Gastroesophageal sphincter (tissue), 4 donors: ENCODE measurements around the gene GLI1. TPM values are rescaled to one million over a fixed set of nuclear protein-coding genes. Genes with fewer than 3 reads are reported as not detected.

ENCODE experiments used
- ATAC-seq: fragments of 150-250 bp; one replicate; pipeline ENCODE4 v1.9.1; 2016; ENCODE audit warnings: mild to moderate bottlenecking, moderate library complexity
- H3K27ac ChIP-seq, 4 donors: fragments of 200-600 bp; sonication (generic) in 3 of 4; 1 replicate in 3 of 4; 2 replicates in 1 of 4; pipeline ENCODE4 v1.5.1; 2016 to 2019
- H3K27me3 ChIP-seq: fragments of 200-600 bp; sonication (generic); one replicate; pipeline ENCODE4 v1.5.1; 2019
- H3K36me3 ChIP-seq, 2 donors: fragments of 200-600 bp; sonication (generic); one replicate each; pipeline ENCODE4 v1.5.1; 2019; ENCODE audit warnings: control low read depth in 1 of 2
- H3K4me1 ChIP-seq, 3 donors: fragments of 200-600 bp; sonication (generic); 1 replicate in 2 of 3; 2 replicates in 1 of 3; pipeline ENCODE4 v1.5.1; 2016 to 2019; ENCODE audit warnings: control low read depth in 2 of 3
- H3K4me3 ChIP-seq, 2 donors: fragments of 200-600 bp; sonication (generic); one replicate each; pipeline ENCODE4 v1.5.1; 2019; ENCODE audit warnings: mild to moderate bottlenecking in 1 of 2, moderate library complexity in 1 of 2
- H3K9me3 ChIP-seq, 3 donors: fragments of 200-600 bp; sonication (generic); one replicate each; pipeline ENCODE4 v1.5.1; 2017 to 2019; ENCODE audit warnings: control low read depth in 2 of 3
- CTCF ChIP-seq, 4 experiments: fragments of 200-600 bp in 2 of 4; fragments of 450-650 bp in 2 of 4; sonication (generic) in 1 of 4; IDR thresholded peaks; one replicate each; pipeline ENCODE4 v1.5.1; 2017 to 2019; ENCODE audit warnings: antibody characterized with exemption in 4 of 4, mild to moderate bottlenecking in 2 of 4, moderate library complexity in 2 of 4
- EP300 ChIP-seq: sonication (generic); formaldehyde crosslinking; IDR thresholded peaks from one replicate; pipeline ENCODE4 v1.6.1; 2017; ENCODE audit warnings: antibody characterized with exemption, mild to moderate bottlenecking
- POLR2A ChIP-seq, 2 donors: fragments of 450-650 bp; IDR thresholded peaks; one replicate each; pipeline ENCODE4 v1.6.1; 2017; ENCODE audit warnings: antibody characterized with exemption in 2 of 2, mild to moderate bottlenecking in 2 of 2, moderate library complexity in 1 of 2
- POLR2AphosphoS5 ChIP-seq: sonication (generic); formaldehyde crosslinking; IDR thresholded peaks from one replicate; pipeline ENCODE4 v1.6.1; 2017; ENCODE audit warnings: antibody characterized with exemption
- WGBS, 2 donors: methylation state at CpG; one replicate each; pipeline ENCODE4 v1.1.5; 2018; ENCODE audit warnings: low coverage in 1 of 2; 5-methylcytosine and 5-hydroxymethylcytosine counted together
- small RNA-seq, 4 donors: library from RNA; depleted of rRNA; stranded (forward); fragments of <200 nt; gene quantifications; one replicate each; pipeline ENCODE3, GENCODE V24; 2016
- total RNA-seq, 4 donors: library from RNA; depleted of rRNA; stranded (reverse); fragments of >200 nt; gene quantifications; one replicate each; pipeline ENCODE4 v1.1.0, GENCODE V29; 2016

GLI1 gene
- total RNA-seq, 4 donors from 2014 or later, result 0.15 to 3.6 (median 0.30) TPM

DNA sequence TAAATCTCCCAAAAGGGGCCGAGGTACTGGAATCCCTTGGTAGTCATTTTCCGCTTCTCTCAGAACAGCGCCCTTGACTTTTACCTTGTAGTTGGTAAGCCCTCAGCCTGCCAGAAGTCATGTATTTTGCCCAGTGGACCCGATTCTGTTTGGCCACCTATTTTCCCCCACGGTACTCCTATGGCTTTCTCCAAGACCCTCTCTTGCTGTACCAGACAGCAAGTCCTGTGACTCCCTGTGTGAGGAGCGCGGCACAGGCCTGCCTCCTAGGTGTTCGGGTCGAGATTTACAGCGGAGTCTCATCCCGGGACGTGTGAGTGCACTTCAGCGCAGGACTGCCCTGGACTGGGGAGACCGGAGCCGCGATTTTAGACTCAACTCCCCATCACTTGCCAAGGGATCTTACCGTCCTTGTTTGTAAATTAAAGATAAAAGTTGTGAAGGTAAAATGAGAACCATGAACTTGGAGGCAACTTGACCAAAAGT is 62.0 kb downstream of the GLI1 start:
- 57 to 65% methylated on average over 4 to 5 of the region's 17 CpGs for WGBS, 2 donors
- TF ChIP-seq CTCF (IDR thresholded peaks at IDR 0.05) (no peak), POLR2AphosphoS5 (no peak), EP300 (no peak), POLR2A (IDR thresholded peaks at IDR 0.05) (no peak)
- Histone ChIP-seq H3K27me3 (no peaks in the 10 kb centered on the region), H3K9me3 (no peaks in the 10 kb centered on the region), H3K27ac (peak overlapping the region; percentile 97 to 99 (median 98)), H3K4me3 (peak overlapping the region in 1 of 2 donors; percentile 79), H3K4me1 (peaks cover 5 to 83% (median 54%) of the 10 kb centered on the region in 3 donors), H3K36me3 (peaks cover 0 to 38% of the 10 kb centered on the region in 2 donors)
- no peak for ATAC-seq

Small RNA genes within 50 kb of the gene (small RNA-seq; reads per million reads assigned to genes)
- gene MIR616 (0 to 0.09 (median 0) reads per million in 4 donors), gene RNU6-879P (0 reads per million in 4 donors)

Other genes with a start within 250 kb of the GLI1 start
- gene NXPH4, start 243.0 kb upstream of the GLI1 start, total RNA-seq, result 1 to 10 TPM in 1 of 4 donors, not detected in 3; 1.1 TPM
- 10 to 100 TPM; 20.5 to 42.4 (median 34.4) TPM for gene SHMT2, start 230.1 kb upstream of the GLI1 start, total RNA-seq
- under 1 TPM in 3 of 4 donors, not detected in 1; 0.32 to 0.94 (median 0.35) TPM for gene STAC3, start 208.6 kb upstream of the GLI1 start, total RNA-seq
- gene R3HDM2, start 28.7 kb upstream of the GLI1 start, total RNA-seq, result 10 to 100 TPM; 38.0 to 60.1 (median 45.9) TPM
- gene INHBC, start 25.0 kb upstream of the GLI1 start, total RNA-seq, result not detected
- not detected for gene INHBE, start 4.5 kb upstream of the GLI1 start, total RNA-seq
- gene ARHGAP9, start 20.1 kb downstream of the GLI1 start, total RNA-seq, result 10 to 100 TPM in 1 of 4 donors, 1 to 10 TPM in 3; 5.6 to 13.1 (median 8.9) TPM
- 100 to 1,000 TPM in 1 of 4 donors, 10 to 100 TPM in 3; 67.4 to 209 (median 81.7) TPM for gene MARS1, start 28.3 kb downstream of the GLI1 start, total RNA-seq
- 10 to 100 TPM; 17.7 to 41.2 (median 36.5) TPM for gene DDIT3, start 60.7 kb downstream of the GLI1 start, total RNA-seq
- 10 to 100 TPM in 3 of 4 donors, 1 to 10 TPM in 1; 8.9 to 22.6 (median 19.7) TPM for gene MBD6, start 63.0 kb downstream of the GLI1 start, total RNA-seq
- gene DCTN2, start 87.4 kb downstream of the GLI1 start, total RNA-seq, result 100 to 1,000 TPM; 138 to 204 (median 182) TPM
- 1 to 10 TPM in 3 of 4 donors, under 1 TPM in 1; 0.89 to 4.7 (median 1.6) TPM for gene KIF5A, start 90.3 kb downstream of the GLI1 start, total RNA-seq
- gene PIP4K2C, start 131.4 kb downstream of the GLI1 start, total RNA-seq, result 10 to 100 TPM; 21.7 to 38.7 (median 33.1) TPM
- gene DTX3, start 145.0 kb downstream of the GLI1 start, total RNA-seq, result 10 to 100 TPM; 34.6 to 70.2 (median 53.2) TPM
- gene ARHGEF25, start 151.7 kb downstream of the GLI1 start, total RNA-seq, result 100 to 1,000 TPM; 116 to 140 (median 128) TPM
- gene B4GALNT1, start 173.4 kb downstream of the GLI1 start, total RNA-seq, result 10 to 100 TPM in 1 of 4 donors, 1 to 10 TPM in 3; 2.3 to 10.1 (median 5.0) TPM
- 100 to 1,000 TPM; 161 to 235 (median 186) TPM for gene OS9, start 234.3 kb downstream of the GLI1 start, total RNA-seq